Neural progenitor cell (in vitro differentiated cells): ENCODE results near the gene PTGR1. TPM values are rescaled to one million over a fixed set of nuclear protein-coding genes. Genes with fewer than 3 reads are reported as not detected.

Experiments
- DNase-seq: peaks from one replicate; pipeline ENCODE4 v3.0.0-alpha.2; 2016; ENCODE audit warnings: low spot score
- H2AFZ ChIP-seq: fragments of 200-600 bp; sonication (generic); replicated peaks from 2 replicates; pipeline ENCODE4 v1.6.1; 2016; ENCODE audit warnings: antibody characterized with exemption
- H3F3A ChIP-seq: fragments of 200-600 bp; sonication (generic); 2 replicates; pipeline ENCODE4 v1.6.1; 2016; ENCODE audit warnings: antibody characterized with exemption, low read depth
- H3K27ac ChIP-seq: fragments of 200-600 bp; sonication (generic); 2 replicates; pipeline ENCODE4 v1.5.1; 2016; ENCODE audit warnings: mild to moderate bottlenecking
- H3K27me3 ChIP-seq: fragments of 200-600 bp; sonication (generic); 2 replicates; pipeline ENCODE4 v1.6.1; 2016; ENCODE audit warnings: mild to moderate bottlenecking, moderate library complexity
- H3K36me3 ChIP-seq: fragments of 200-600 bp; sonication (generic); 2 replicates; pipeline ENCODE4 v1.5.1; 2016
- H3K4me1 ChIP-seq: fragments of 200-600 bp; sonication (generic); 2 replicates; pipeline ENCODE4 v1.6.1; 2016; ENCODE audit warnings: mixed run types
- H3K4me2 ChIP-seq: fragments of 200-600 bp; sonication (generic); 2 replicates; pipeline ENCODE4 v1.6.1; 2016
- H3K4me3 ChIP-seq: fragments of 200-600 bp; sonication (generic); 2 replicates; pipeline ENCODE4 v1.5.1; 2016
- H3K79me2 ChIP-seq: fragments of 200-600 bp; sonication (generic); 2 replicates; pipeline ENCODE4 v1.6.1; 2016; ENCODE audit warnings: low read depth
- H3K9ac ChIP-seq: fragments of 200-600 bp; sonication (generic); 2 replicates; pipeline ENCODE4 v1.6.1; 2016
- H3K9me3 ChIP-seq: fragments of 200-600 bp; sonication (generic); 2 replicates; pipeline ENCODE4 v1.5.1; 2016; ENCODE audit warnings: low read depth
- H4K20me1 ChIP-seq: fragments of 200-600 bp; sonication (generic); 2 replicates; pipeline ENCODE4 v1.6.1; 2016; ENCODE audit warnings: low read depth
- H3K27ac Mint-ChIP-seq: 3 replicates; pipeline ENCODE4 v1.8.0; 2021; ENCODE audit warnings: mixed read lengths
- H3K27me3 Mint-ChIP-seq: 2 replicates; pipeline ENCODE4 v1.8.0; 2022; ENCODE audit warnings: low read depth, mild to moderate bottlenecking, inconsistent platforms, moderate library complexity, mixed read lengths; ENCODE audit not compliant: insufficient read depth
- H3K36me3 Mint-ChIP-seq: 3 replicates; pipeline ENCODE4 v1.8.0; 2021; ENCODE audit warnings: mixed read lengths
- H3K4me1 Mint-ChIP-seq: 3 replicates; pipeline ENCODE4 v1.8.0; 2021; ENCODE audit warnings: mixed read lengths
- H3K4me3 Mint-ChIP-seq: 3 replicates; pipeline ENCODE4 v1.8.0; 2021; ENCODE audit warnings: mild to moderate bottlenecking, moderate library complexity, mixed read lengths
- H3K9me3 Mint-ChIP-seq: 3 replicates; pipeline ENCODE4 v1.8.0; 2020; ENCODE audit warnings: mixed read lengths
- EZH2 ChIP-seq: fragments of 200-600 bp; sonication (generic); IDR thresholded peaks from 2 replicates; pipeline ENCODE4 v1.6.1; 2017; ENCODE audit warnings: antibody characterized with exemption, mild to moderate bottlenecking, moderate library complexity
- EZH2phosphoT487 ChIP-seq: fragments of 200-600 bp; sonication (generic); IDR thresholded peaks from 2 replicates; pipeline ENCODE4 v1.6.1; 2017; ENCODE audit warnings: antibody characterized with exemption
- total RNA-seq: library from RNA; depleted of rRNA; stranded (reverse); fragments of >200 nt; gene quantifications from 2 replicates; pipeline ENCODE4 v1.2.3, GENCODE V29; 2015; ENCODE audit warnings: low replicate concordance
- TF ChIP-seq, protein P1 (sequence below): fragments of 200-600 bp; sonication (generic); IDR thresholded peaks from 2 replicates; pipeline ENCODE4 v1.5.1; 2017; ENCODE audit warnings: antibody characterized with exemption, mild to moderate bottlenecking

The PTGR1 gene
- total RNA-seq, 1 donor from 2014 or later: 124 TPM

- peaks cover 11% of the 10 kb centered on the region for H4K20me1 ChIP-seq
Observed at GRCh38 chr9:111632695-111633388, 33.4 kb upstream of the PTGR1 start.

DNA sequence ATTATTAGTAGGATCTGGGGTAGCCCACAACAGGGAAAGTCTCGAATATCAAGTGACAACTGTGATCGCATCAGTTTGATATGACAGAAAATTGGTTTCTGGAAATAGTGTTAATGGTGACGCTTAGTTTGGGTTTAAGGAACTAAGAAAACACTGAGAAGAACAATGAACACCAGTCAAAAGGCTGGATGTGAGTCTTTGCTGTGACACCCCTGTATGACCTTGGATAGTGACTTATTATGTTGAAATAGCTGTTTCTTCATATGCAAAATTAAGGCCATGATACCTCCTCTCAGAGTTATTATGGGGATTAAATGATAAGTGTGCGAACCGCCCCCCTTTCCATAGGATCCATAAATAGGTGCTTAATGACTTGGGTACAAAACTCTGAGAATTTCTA lies 32.6 kb upstream of the PTGR1 start:
- peaks cover 4% of the 10 kb centered on the region for H3K27me3 Mint-ChIP-seq
- Histone ChIP-seq H3K27ac (no peak overlapping the region), H3K4me2 (peak overlapping the region; percentile 93), H4K20me1 (peaks cover 11% of the 10 kb centered on the region), H3K4me1 (peaks cover 13% of the 10 kb centered on the region), H3K9ac (peak overlapping the region; percentile 82), H3K9me3 (no peaks in the 10 kb centered on the region), H3K36me3 (no peaks in the 10 kb centered on the region), H3K4me3 (peak overlapping the region; percentile 79), H2AFZ (no peak overlapping the region), H3K79me2 (peaks cover 58% of the 10 kb centered on the region), H3K27me3 (no peaks in the 10 kb centered on the region), H3F3A (no peaks in the 10 kb centered on the region)
- peak overlapping the region; percentile 97 for H3K4me3 Mint-ChIP-seq
- peaks cover 3% of the 10 kb centered on the region for H3K9me3 Mint-ChIP-seq
- no peak for TF ChIP-seq EZH2phosphoT487
- TF ChIP-seq, protein P1, sequence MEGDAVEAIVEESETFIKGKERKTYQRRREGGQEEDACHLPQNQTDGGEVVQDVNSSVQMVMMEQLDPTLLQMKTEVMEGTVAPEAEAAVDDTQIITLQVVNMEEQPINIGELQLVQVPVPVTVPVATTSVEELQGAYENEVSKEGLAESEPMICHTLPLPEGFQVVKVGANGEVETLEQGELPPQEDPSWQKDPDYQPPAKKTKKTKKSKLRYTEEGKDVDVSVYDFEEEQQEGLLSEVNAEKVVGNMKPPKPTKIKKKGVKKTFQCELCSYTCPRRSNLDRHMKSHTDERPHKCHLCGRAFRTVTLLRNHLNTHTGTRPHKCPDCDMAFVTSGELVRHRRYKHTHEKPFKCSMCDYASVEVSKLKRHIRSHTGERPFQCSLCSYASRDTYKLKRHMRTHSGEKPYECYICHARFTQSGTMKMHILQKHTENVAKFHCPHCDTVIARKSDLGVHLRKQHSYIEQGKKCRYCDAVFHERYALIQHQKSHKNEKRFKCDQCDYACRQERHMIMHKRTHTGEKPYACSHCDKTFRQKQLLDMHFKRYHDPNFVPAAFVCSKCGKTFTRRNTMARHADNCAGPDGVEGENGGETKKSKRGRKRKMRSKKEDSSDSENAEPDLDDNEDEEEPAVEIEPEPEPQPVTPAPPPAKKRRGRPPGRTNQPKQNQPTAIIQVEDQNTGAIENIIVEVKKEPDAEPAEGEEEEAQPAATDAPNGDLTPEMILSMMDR: no peak
- no peak for TF ChIP-seq EZH2
- peaks cover 19% of the 10 kb centered on the region for H3K36me3 Mint-ChIP-seq
- peaks cover 25% of the 10 kb centered on the region for H3K4me1 Mint-ChIP-seq
- H3K27ac Mint-ChIP-seq: peak overlapping the region; percentile 69
- DNase-seq: no peak

More at GRCh38 chr9:111632695-111633388, 33.4 kb upstream of the PTGR1 start:
- peak overlapping the region; percentile 97 for H3K4me3 Mint-ChIP-seq
- Histone ChIP-seq H3K4me2 (peak overlapping the region; percentile 93), H3K27ac (no peak overlapping the region), H3K9ac (no peak overlapping the region), H3K27me3 (no peaks in the 10 kb centered on the region), H2AFZ (no peak overlapping the region), H3K36me3 (no peaks in the 10 kb centered on the region), H3F3A (no peaks in the 10 kb centered on the region), H3K4me3 (peak overlapping the region; percentile 79), H3K4me1 (peaks cover 13% of the 10 kb centered on the region), H3K79me2 (peaks cover 66% of the 10 kb centered on the region), H3K9me3 (no peaks in the 10 kb centered on the region)
- H3K4me1 Mint-ChIP-seq: peaks cover 25% of the 10 kb centered on the region
- TF ChIP-seq, protein P1: no peak
- no peak for TF ChIP-seq EZH2
- TF ChIP-seq EZH2phosphoT487: no peak
- DNase-seq: no peak
- H3K27ac Mint-ChIP-seq: no peak overlapping the region
- peaks cover 19% of the 10 kb centered on the region for H3K36me3 Mint-ChIP-seq
- H3K9me3 Mint-ChIP-seq: peaks cover 3% of the 10 kb centered on the region
- peaks cover 4% of the 10 kb centered on the region for H3K27me3 Mint-ChIP-seq

- peaks cover 3% of the 10 kb centered on the region for H3K9me3 Mint-ChIP-seq
- Histone ChIP-seq H3K79me2 (peaks cover 51% of the 10 kb centered on the region), H3K36me3 (no peaks in the 10 kb centered on the region), H3F3A (no peaks in the 10 kb centered on the region), H3K4me2 (peak within 1 kb of the TSS; percentile 93), H3K9ac (peak within 1 kb of the TSS; percentile 82), H3K4me3 (peak within 1 kb of the TSS; percentile 79), H3K4me1 (peaks cover 13% of the 10 kb centered on the region), H3K27ac (peak within 1 kb of the TSS; percentile 56), H3K9me3 (no peaks in the 10 kb centered on the region), H2AFZ (peak within 1 kb of the TSS; percentile 95), H3K27me3 (no peaks in the 10 kb centered on the region), H4K20me1 (peaks cover 8% of the 10 kb centered on the region)
- peak within 1 kb of the TSS; percentile 98 for H3K4me3 Mint-ChIP-seq
- peaks cover 6% of the 10 kb centered on the region for H3K27me3 Mint-ChIP-seq
- H3K27ac Mint-ChIP-seq: peak within 1 kb of the TSS; percentile 69
- peaks cover 19% of the 10 kb centered on the region for H3K36me3 Mint-ChIP-seq
- no peak for TF ChIP-seq EZH2
- TF ChIP-seq, protein P1: peak; percentile 20
- peak; percentile 99 for DNase-seq
- peaks cover 25% of the 10 kb centered on the region for H3K4me1 Mint-ChIP-seq
Observed at GRCh38 chr9:111631214-111631971, 31.9 kb upstream of the PTGR1 start, which contains the start of gene DNAJC25. DNAJC25 (plus strand) TSS chr9:111631334; CDS start chr9:111631408, 74 bp downstream.
